ENCODE measurements around the gene FBXW2.

The FBXW2 gene

GRCh38 chr9:120720404-120720803 is 72.8 kb downstream of the FBXW2 start:
- Histone ChIP-seq H3K4me3 (ENCODE audit: low read depth in 1 of 2, low read length in 2 of 2) (no peak overlapping the region), H3K27me3 (ENCODE audit: control insufficient read depth in 1 of 2, insufficient read depth in 2 of 2, low read length in 2 of 2) (no peaks in the 10 kb centered on the region), H3K36me3 (ENCODE audit: control insufficient read depth in 1 of 2, insufficient read depth in 2 of 2, low read length in 2 of 2) (no peaks in the 10 kb centered on the region), H3K9me3 (ENCODE audit: control insufficient read depth in 1 of 2, low read length in 2 of 2) (no peaks in the 10 kb centered on the region), H3K4me1 (ENCODE audit: control insufficient read depth in 1 of 2, insufficient read depth in 2 of 2, low read length in 2 of 2) (peaks cover 3 to 6% of the 10 kb centered on the region in 2 donors), H3K9ac (ENCODE audit: low read depth in 1 of 2, low read length in 2 of 2) (no peak overlapping the region), H3K27ac (ENCODE audit: low read depth, low read length) (no peak overlapping the region)

DNA sequence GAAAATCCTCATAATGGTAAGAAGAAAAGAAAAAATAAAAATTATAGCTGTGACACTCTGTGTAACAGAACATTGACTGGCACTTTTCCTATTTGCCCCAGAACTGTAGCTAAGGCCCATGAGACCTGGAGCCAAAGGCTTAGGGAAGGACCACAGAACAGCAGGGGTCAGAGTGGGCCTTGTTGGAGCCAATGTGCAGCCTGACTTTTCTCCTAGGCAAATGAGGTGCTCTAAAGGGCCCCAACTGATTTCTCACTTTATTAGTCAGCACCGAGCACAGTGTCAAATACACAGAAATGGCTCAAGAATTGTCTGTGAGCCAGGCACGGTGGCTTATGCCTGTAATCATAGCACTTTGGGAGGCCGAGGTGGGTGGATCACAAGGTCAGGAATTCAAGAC is 74.9 kb downstream of the FBXW2 start:
- Histone ChIP-seq H3K27me3 (ENCODE audit: control insufficient read depth in 1 of 2, insufficient read depth in 2 of 2, low read length in 2 of 2) (no peaks in the 10 kb centered on the region), H3K4me1 (ENCODE audit: control insufficient read depth in 1 of 2, insufficient read depth in 2 of 2, low read length in 2 of 2) (peaks cover 8 to 12% of the 10 kb centered on the region in 2 donors), H3K9me3 (ENCODE audit: control insufficient read depth in 1 of 2, low read length in 2 of 2) (no peaks in the 10 kb centered on the region), H3K36me3 (ENCODE audit: control insufficient read depth in 1 of 2, insufficient read depth in 2 of 2, low read length in 2 of 2) (no peaks in the 10 kb centered on the region), H3K27ac (ENCODE audit: low read depth, low read length) (no peak overlapping the region), H3K4me3 (ENCODE audit: low read depth in 1 of 2, low read length in 2 of 2) (no peak overlapping the region), H3K9ac (ENCODE audit: low read depth in 1 of 2, low read length in 2 of 2) (no peak overlapping the region)

DNA sequence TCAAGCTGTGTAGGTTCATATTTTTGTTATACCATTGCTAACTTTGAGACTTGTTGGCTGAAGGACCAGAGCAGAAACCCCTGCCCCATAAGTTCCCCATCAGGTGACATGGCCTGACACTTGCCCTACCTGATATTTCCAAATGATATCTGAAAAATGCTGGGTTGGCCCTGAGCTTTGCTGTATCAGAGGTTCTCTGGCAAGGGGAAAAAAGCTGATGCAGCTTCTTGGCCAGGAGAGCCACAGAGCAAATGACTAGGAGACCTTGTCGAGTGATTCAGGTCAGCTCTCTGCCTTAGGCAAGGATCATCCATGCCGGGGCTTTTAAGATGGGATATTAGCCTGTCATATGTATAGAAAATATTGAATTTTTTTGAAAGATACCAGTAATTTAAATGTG is 76.0 kb downstream of the FBXW2 start:
- Histone ChIP-seq H3K4me3 (ENCODE audit: low read depth in 1 of 2, low read length in 2 of 2) (no peak overlapping the region), H3K27ac (ENCODE audit: low read depth, low read length) (no peak overlapping the region), H3K27me3 (ENCODE audit: control insufficient read depth in 1 of 2, insufficient read depth in 2 of 2, low read length in 2 of 2) (no peaks in the 10 kb centered on the region), H3K9ac (ENCODE audit: low read depth in 1 of 2, low read length in 2 of 2) (no peak overlapping the region), H3K4me1 (ENCODE audit: control insufficient read depth in 1 of 2, insufficient read depth in 2 of 2, low read length in 2 of 2) (peaks cover 19 to 22% of the 10 kb centered on the region in 2 donors), H3K9me3 (ENCODE audit: control insufficient read depth in 1 of 2, low read length in 2 of 2) (no peaks in the 10 kb centered on the region), H3K36me3 (ENCODE audit: control insufficient read depth in 1 of 2, insufficient read depth in 2 of 2, low read length in 2 of 2) (no peaks in the 10 kb centered on the region)

DNA sequence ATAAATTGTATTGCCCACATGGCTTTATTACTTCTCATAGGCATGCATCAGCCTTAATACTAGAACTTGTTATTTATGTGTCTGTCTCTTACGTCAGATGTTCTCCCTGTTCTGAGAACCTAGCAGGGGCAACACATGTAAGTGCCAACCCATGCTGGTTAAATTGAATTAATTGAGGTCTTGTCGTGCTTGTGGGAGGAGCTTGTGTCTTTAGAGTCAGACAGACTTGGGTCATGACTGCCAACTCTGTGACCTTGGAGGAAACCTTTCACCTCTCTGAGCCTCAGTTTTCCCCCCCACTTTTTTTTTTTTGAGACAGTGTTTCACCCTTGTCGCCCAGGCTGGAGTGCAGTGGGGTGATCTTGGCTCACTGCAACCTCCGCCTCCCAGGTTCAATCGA is 76.7 kb downstream of the FBXW2 start:
- Histone ChIP-seq H3K27me3 (ENCODE audit: control insufficient read depth in 1 of 2, insufficient read depth in 2 of 2, low read length in 2 of 2) (no peaks in the 10 kb centered on the region), H3K9ac (ENCODE audit: low read depth in 1 of 2, low read length in 2 of 2) (no peak overlapping the region), H3K4me1 (ENCODE audit: control insufficient read depth in 1 of 2, insufficient read depth in 2 of 2, low read length in 2 of 2) (peaks cover 24 to 25% of the 10 kb centered on the region in 2 donors), H3K36me3 (ENCODE audit: control insufficient read depth in 1 of 2, insufficient read depth in 2 of 2, low read length in 2 of 2) (no peaks in the 10 kb centered on the region), H3K4me3 (ENCODE audit: low read depth in 1 of 2, low read length in 2 of 2) (no peak overlapping the region), H3K9me3 (ENCODE audit: control insufficient read depth in 1 of 2, low read length in 2 of 2) (no peaks in the 10 kb centered on the region), H3K27ac (ENCODE audit: low read depth, low read length) (no peak overlapping the region)

DNA sequence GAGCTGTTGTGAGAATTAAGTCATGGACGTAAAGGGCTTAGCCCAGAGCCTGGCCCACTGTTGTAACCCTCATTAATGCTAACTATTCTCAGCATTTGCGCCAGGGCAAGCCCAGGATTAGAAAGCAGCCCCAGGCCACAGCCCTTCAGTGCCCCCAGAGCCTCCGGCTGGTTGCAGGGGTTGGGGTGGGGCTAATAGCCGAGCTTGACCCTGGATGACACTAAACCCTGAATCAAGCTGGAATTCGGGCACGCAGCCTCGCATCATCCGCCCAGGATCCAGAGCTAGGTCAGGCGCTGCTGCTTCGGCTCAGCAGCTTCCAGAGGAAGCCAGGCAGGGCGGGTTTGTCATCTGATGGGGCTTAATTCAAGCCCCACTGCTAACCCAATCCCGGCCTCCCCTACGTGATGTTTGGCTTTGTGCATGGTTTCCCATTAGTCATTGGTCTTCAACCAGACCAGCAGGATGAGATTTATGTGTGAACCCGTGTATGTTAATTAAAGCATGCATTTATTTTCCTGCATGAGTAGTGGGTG is 77.8 kb downstream of the FBXW2 start:
- Histone ChIP-seq H3K36me3 (ENCODE audit: control insufficient read depth in 1 of 2, insufficient read depth in 2 of 2, low read length in 2 of 2) (no peaks in the 10 kb centered on the region), H3K27ac (ENCODE audit: low read depth, low read length) (peak overlapping the region; percentile 17), H3K9me3 (ENCODE audit: control insufficient read depth in 1 of 2, low read length in 2 of 2) (no peaks in the 10 kb centered on the region), H3K4me1 (ENCODE audit: control insufficient read depth in 1 of 2, insufficient read depth in 2 of 2, low read length in 2 of 2) (peaks cover 28 to 33% of the 10 kb centered on the region in 2 donors), H3K27me3 (ENCODE audit: control insufficient read depth in 1 of 2, insufficient read depth in 2 of 2, low read length in 2 of 2) (no peaks in the 10 kb centered on the region), H3K4me3 (ENCODE audit: low read depth in 1 of 2, low read length in 2 of 2) (peak overlapping the region; percentile 84 to 87), H3K9ac (ENCODE audit: low read depth in 1 of 2, low read length in 2 of 2) (peak overlapping the region; percentile 71 to 81)

GRCh38 chr9:120714846-120715388 is 78.3 kb downstream of the FBXW2 start:
- no peaks in the 10 kb centered on the region for H3K27me3 ChIP-seq (ENCODE audit: control insufficient read depth in 1 of 2, insufficient read depth in 2 of 2, low read length in 2 of 2)
- H3K9me3 ChIP-seq (ENCODE audit: control insufficient read depth in 1 of 2, low read length in 2 of 2) = no peaks in the 10 kb centered on the region
- H3K9ac ChIP-seq (ENCODE audit: low read depth in 1 of 2, low read length in 2 of 2) = peak overlapping the region; percentile 71 to 81
- H3K36me3 ChIP-seq (ENCODE audit: control insufficient read depth in 1 of 2, insufficient read depth in 2 of 2, low read length in 2 of 2) = no peaks in the 10 kb centered on the region
- H3K4me1 ChIP-seq (ENCODE audit: control insufficient read depth in 1 of 2, insufficient read depth in 2 of 2, low read length in 2 of 2) = peaks cover 28 to 33% of the 10 kb centered on the region in 2 donors
- peak overlapping the region; percentile 84 to 87 for H3K4me3 ChIP-seq (ENCODE audit: low read depth in 1 of 2, low read length in 2 of 2)
- peak overlapping the region; percentile 85 for H3K27ac ChIP-seq (ENCODE audit: low read depth, low read length)

DNA sequence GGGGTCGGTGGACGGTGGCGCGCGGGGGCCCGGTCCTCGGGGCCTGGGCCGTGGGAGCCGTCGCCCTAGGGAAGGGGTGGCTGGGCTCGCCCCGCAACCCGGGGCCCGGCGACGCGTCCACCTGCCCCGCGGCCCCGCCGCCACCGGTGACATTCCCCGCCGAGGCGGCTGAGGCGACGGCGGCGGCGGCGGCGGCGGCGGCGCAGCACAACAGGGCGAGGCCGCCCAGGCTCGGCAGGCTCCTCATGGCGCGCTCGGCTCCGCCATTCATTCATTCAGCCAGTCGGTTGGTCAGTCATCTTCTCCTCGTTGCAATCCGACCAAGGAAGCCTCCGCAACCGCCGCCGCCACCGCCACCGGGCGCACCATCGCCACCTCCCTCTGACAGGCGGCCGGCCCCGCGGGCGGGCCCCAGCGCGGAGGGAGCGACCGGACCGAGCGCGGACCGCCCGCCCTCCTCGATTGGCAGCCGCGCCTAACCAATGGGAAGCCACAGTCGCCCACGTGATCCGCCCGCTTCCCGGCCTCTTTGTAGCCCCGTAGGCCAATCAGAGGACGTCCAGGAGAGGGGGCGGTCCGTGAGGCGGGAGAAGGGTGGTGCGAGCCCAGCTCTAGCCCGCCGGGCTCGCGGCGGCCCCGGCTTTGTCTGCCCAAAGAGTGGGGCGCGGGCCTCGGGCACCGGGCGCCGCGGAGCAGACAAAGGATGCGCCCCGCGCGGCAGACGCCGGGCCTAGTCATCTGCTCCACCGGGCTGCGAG is 78.9 kb downstream of the FBXW2 start, which contains the start of gene MEGF9:
TSS of gene MEGF9 (minus strand) at position 383 of the 758 bp plus-strand sequence. CDS start at position 271, 112 bp downstream.
- Histone ChIP-seq H3K9me3 (ENCODE audit: control insufficient read depth in 1 of 2, low read length in 2 of 2) (no peaks in the 10 kb centered on the region), H3K9ac (ENCODE audit: low read depth in 1 of 2, low read length in 2 of 2) (peak within 1 kb of the TSS; percentile 79 to 81), H3K27ac (ENCODE audit: low read depth, low read length) (peak within 1 kb of the TSS; percentile 85), H3K4me1 (ENCODE audit: control insufficient read depth in 1 of 2, insufficient read depth in 2 of 2, low read length in 2 of 2) (peaks cover 28 to 37% of the 10 kb centered on the region in 2 donors), H3K36me3 (ENCODE audit: control insufficient read depth in 1 of 2, insufficient read depth in 2 of 2, low read length in 2 of 2) (no peaks in the 10 kb centered on the region), H3K27me3 (ENCODE audit: control insufficient read depth in 1 of 2, insufficient read depth in 2 of 2, low read length in 2 of 2) (no peaks in the 10 kb centered on the region), H3K4me3 (ENCODE audit: low read depth in 1 of 2, low read length in 2 of 2) (peak within 1 kb of the TSS; percentile 84 to 87)

DNA sequence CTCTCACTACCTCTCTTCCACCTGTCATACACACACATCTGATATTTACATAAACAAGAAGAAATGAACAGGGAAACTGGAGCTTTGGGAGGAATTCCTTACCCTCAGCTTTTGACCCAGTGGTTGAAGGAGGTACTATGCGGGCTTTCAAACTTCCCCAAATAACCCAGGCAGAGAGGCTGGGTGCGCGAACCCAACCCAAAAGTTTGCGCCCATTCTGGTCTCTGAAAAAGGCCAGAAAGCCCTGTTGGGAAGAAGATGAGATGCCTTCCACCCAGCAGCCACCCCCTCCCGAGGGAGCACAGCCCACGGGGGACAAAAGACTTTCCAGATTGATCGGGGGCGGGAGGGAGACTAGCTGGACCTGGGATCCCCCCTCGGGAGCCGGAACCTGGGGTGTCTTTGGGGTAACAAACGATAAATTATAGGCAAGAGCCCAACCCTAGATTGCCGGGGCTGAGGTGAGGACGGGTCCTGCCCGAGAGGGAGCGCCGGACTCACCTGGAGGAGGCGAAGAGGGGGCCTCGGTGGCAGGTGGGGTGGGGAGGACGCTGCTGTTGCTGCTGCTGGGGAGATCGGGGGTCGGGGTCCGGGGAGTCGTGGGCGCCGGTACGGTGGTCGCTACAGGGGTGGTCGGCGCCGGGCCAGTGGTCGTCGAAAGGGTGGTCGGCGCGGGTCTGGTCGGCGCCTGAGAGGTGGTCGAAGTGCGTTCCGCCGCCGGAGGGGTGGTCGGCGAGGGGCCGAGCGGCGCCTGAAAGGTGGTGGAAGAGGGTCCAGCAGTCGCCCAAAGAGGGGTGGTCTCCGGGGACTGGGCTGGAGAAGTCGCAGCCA is 79.7 kb downstream of the FBXW2 start:
- Histone ChIP-seq H3K27ac (ENCODE audit: low read depth, low read length) (peak overlapping the region; percentile 64), H3K4me3 (ENCODE audit: low read depth in 1 of 2, low read length in 2 of 2) (peak overlapping the region; percentile 84 to 87), H3K36me3 (ENCODE audit: control insufficient read depth in 1 of 2, insufficient read depth in 2 of 2, low read length in 2 of 2) (no peaks in the 10 kb centered on the region), H3K4me1 (ENCODE audit: control insufficient read depth in 1 of 2, insufficient read depth in 2 of 2, low read length in 2 of 2) (peaks cover 28 to 37% of the 10 kb centered on the region in 2 donors), H3K9ac (ENCODE audit: low read depth in 1 of 2, low read length in 2 of 2) (peak overlapping the region; percentile 74 to 79), H3K9me3 (ENCODE audit: control insufficient read depth in 1 of 2, low read length in 2 of 2) (no peaks in the 10 kb centered on the region), H3K27me3 (ENCODE audit: control insufficient read depth in 1 of 2, insufficient read depth in 2 of 2, low read length in 2 of 2) (no peaks in the 10 kb centered on the region)

DNA sequence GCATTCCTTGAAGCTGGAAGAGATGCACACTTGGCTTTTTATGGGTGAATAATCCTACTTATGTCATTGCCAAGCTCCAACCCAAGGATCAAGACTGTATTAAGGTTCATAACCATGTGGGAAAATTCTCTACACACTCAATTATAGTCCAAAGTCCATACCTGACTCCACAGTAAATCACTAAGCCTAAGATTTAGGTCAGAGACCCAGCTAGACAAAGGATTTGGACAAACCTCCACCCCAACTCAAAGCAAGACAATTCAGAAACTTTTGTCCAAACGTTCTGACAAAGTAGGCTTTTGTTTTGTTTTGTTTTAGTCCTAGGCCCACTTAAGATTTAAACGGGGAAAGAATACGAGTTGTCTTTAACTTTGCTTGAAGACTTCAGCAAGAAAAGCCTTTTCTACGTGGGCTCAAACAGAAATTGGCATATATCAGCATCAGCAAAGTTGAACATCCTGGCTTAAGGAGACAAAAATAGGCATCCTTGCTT is 80.6 kb downstream of the FBXW2 start:
- Histone ChIP-seq H3K9ac (ENCODE audit: low read depth in 1 of 2, low read length in 2 of 2) (peak overlapping the region; percentile 74 to 79), H3K27me3 (ENCODE audit: control insufficient read depth in 1 of 2, insufficient read depth in 2 of 2, low read length in 2 of 2) (no peaks in the 10 kb centered on the region), H3K4me3 (ENCODE audit: low read depth in 1 of 2, low read length in 2 of 2) (peak overlapping the region; percentile 84 to 87), H3K27ac (ENCODE audit: low read depth, low read length) (no peak overlapping the region), H3K36me3 (ENCODE audit: control insufficient read depth in 1 of 2, insufficient read depth in 2 of 2, low read length in 2 of 2) (no peaks in the 10 kb centered on the region), H3K4me1 (ENCODE audit: control insufficient read depth in 1 of 2, insufficient read depth in 2 of 2, low read length in 2 of 2) (peaks cover 28 to 37% of the 10 kb centered on the region in 2 donors), H3K9me3 (ENCODE audit: control insufficient read depth in 1 of 2, low read length in 2 of 2) (no peaks in the 10 kb centered on the region)

All from duodenal mucosa (tissue), 2 donors.